Spinal cord (tissue), 10 donors: ENCODE measurements around the gene NTM. TPM values are rescaled to one million over a fixed set of nuclear protein-coding genes. Genes with fewer than 3 reads are reported as not detected.

ENCODE experiments used
- DNase-seq, 6 donors: peaks; one replicate each; pipeline versions ENCODE4 v3.0.0 to v3.0.0-alpha.2; 2013 to 2015; ENCODE audit warnings: low spot score in 6 of 6, low read depth in 4 of 6
- H3K27ac ChIP-seq: one replicate; pipeline ENCODE4 v1.5.1; 2013; ENCODE audit warnings: low read depth, low read length, control low read depth
- H3K27me3 ChIP-seq: one replicate; pipeline ENCODE4 v1.6.1; 2013; ENCODE audit warnings: low read length; ENCODE audit not compliant: control insufficient read depth, insufficient read depth
- H3K36me3 ChIP-seq: one replicate; pipeline ENCODE4 v1.6.1; 2013; ENCODE audit warnings: low read length; ENCODE audit not compliant: control insufficient read depth, insufficient read depth
- H3K4me1 ChIP-seq: one replicate; pipeline ENCODE4 v1.6.1; 2013; ENCODE audit warnings: low read length; ENCODE audit not compliant: control insufficient read depth, insufficient read depth
- H3K4me3 ChIP-seq: one replicate; pipeline ENCODE4 v1.5.1; 2013; ENCODE audit warnings: low read depth, low read length, control low read depth
- H3K9me3 ChIP-seq: one replicate; pipeline ENCODE4 v1.6.1; 2013; ENCODE audit warnings: low read length; ENCODE audit not compliant: control insufficient read depth, insufficient read depth
- WGBS: methylation state at CpG from one replicate; pipeline ENCODE4 v1.1.5; 2013; ENCODE audit warnings: missing lambda C conversion rate; ENCODE audit not compliant: insufficient coverage; 5-methylcytosine and 5-hydroxymethylcytosine counted together
- polyA plus RNA-seq, 2 donors: library from polyadenylated mRNA; unstranded; fragments of 120-200 nt; gene quantifications; one replicate each; pipeline ENCODE4 v1.2.1, GENCODE V29; 2013; ENCODE audit not compliant: insufficient read length in 2 of 2
- total RNA-seq, 2 donors: library from RNA; depleted of rRNA in 1 of 2; stranded (reverse); fragments of 120-200 nt in 1 of 2; fragments of >200 nt in 1 of 2; gene quantifications; one replicate each; pipeline versions ENCODE4 v1.2.3 to v1.2.4, GENCODE V29; 2013 to 2014
- donor health status: healthy.

Gene NTM
- total and polyA plus RNA-seq, 4 donors, result 69.3 to 181 (median 155) TPM

GRCh38 chr11:132260636-132261035, 890.2 kb downstream of the NTM start:
- DNase-seq, result peak in 1 of 6 donors; percentile 32
- Histone ChIP-seq H3K4me3 (no peak overlapping the region), H3K4me1 (peaks cover 18% of the 10 kb centered on the region), H3K9me3 (no peaks in the 10 kb centered on the region), H3K27me3 (no peaks in the 10 kb centered on the region), H3K36me3 (no peaks in the 10 kb centered on the region), H3K27ac (no peak overlapping the region)
- 92% methylated on average over 6 of the region's 7 CpGs for WGBS

GRCh38 chr11:132263241-132263640, 892.8 kb downstream of the NTM start:
- H3K4me1 ChIP-seq, result no peaks in the 10 kb centered on the region
- no peak overlapping the region for H3K4me3 ChIP-seq
- DNase-seq, result no peak
- no peaks in the 10 kb centered on the region for H3K9me3 ChIP-seq
- 91% methylated on average over 5 of the region's 5 CpGs for WGBS
- no peaks in the 10 kb centered on the region for H3K36me3 ChIP-seq
- no peaks in the 10 kb centered on the region for H3K27me3 ChIP-seq
- H3K27ac ChIP-seq, result no peak overlapping the region

GRCh38 chr11:132263875-132264274, 893.5 kb downstream of the NTM start:
- no peaks in the 10 kb centered on the region for H3K27me3 ChIP-seq
- no peak overlapping the region for H3K27ac ChIP-seq
- H3K36me3 ChIP-seq, result no peaks in the 10 kb centered on the region
- no peaks in the 10 kb centered on the region for H3K4me1 ChIP-seq
- DNase-seq, result no peak
- H3K4me3 ChIP-seq, result no peak overlapping the region
- 100% methylated on average over 2 of the region's 4 CpGs for WGBS
- H3K9me3 ChIP-seq, result no peaks in the 10 kb centered on the region

- no peak overlapping the region for H3K4me3 ChIP-seq
- H3K27me3 ChIP-seq, result no peaks in the 10 kb centered on the region
- H3K27ac ChIP-seq, result no peak overlapping the region
- no peaks in the 10 kb centered on the region for H3K4me1 ChIP-seq
- WGBS, result 67% methylated on average over 1 of the region's 1 CpG
- DNase-seq, result no peak
- H3K9me3 ChIP-seq, result no peaks in the 10 kb centered on the region
- no peaks in the 10 kb centered on the region for H3K36me3 ChIP-seq
Observed at GRCh38 chr11:132264616-132265015, 894.2 kb downstream of the NTM start.

DNA sequence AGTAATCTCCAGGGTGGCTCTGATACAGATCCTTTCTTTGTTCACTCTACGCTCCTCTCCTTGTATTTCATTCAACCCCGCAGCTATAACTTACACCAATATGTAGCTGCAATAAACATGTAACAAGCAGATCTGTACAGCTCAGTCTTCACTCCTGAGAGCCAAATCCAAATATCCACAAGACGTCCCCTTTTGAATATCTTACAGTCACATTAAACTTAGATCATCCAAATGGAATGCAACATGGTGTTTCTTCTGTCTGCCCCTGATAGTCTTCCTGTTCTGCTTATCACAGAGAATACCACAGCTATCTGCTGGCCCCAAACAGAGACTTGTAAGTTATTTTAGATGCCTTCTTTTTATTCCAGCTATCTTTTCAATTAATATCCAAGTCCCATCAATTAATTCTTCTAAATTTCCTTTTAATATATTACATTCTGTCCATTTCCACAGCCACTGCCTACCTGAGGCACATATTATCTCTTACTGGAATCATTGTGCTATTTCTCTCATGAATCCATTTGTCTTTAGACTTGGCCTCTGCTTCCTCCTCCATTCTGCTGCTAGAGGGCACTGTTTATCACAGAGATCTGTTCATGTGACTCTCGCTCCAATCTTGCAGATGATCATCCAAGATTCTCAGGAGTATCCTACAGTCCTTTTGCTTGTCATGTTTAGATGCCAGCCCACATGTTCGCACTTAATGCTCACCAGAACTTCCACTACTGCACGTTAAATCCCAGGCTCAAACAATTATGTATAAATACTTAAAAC, 908.6 kb downstream of the NTM start:
- 60% methylated on average over 6 of the region's 6 CpGs for WGBS
- Histone ChIP-seq H3K9me3 (no peaks in the 10 kb centered on the region), H3K27me3 (no peaks in the 10 kb centered on the region), H3K4me1 (no peaks in the 10 kb centered on the region), H3K27ac (no peak overlapping the region), H3K4me3 (no peak overlapping the region), H3K36me3 (no peaks in the 10 kb centered on the region)
- peak in 2 of 6 donors; percentile 42 to 58 for DNase-seq

- H3K4me1 ChIP-seq, result no peaks in the 10 kb centered on the region
- H3K9me3 ChIP-seq, result no peaks in the 10 kb centered on the region
- no peak overlapping the region for H3K4me3 ChIP-seq
- 65% methylated on average over 4 of the region's 4 CpGs for WGBS
- DNase-seq, result no peak
- H3K27me3 ChIP-seq, result no peaks in the 10 kb centered on the region
- no peak overlapping the region for H3K27ac ChIP-seq
- H3K36me3 ChIP-seq, result no peaks in the 10 kb centered on the region
Observed at GRCh38 chr11:132284048-132284447, 913.6 kb downstream of the NTM start.

DNA sequence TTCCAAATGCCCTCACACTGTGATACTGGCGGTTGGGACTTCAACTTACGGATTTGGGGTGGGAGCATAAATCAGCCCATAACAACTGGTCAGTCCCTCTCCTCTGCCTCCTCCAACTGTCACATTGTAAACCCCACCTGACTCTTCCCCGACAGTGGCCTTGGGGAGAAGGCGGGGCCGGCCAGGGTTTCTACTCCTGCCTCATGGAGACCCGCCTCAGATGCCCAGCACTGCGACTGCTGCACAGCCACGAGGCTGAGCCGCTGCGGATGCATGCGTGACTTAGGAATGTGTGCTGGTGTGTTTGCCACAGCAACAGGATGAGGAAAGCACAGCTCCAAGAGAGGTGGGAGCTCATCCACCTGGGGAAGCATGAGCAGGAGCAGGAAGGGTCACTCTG, 914.2 kb downstream of the NTM start:
- Histone ChIP-seq H3K36me3 (no peaks in the 10 kb centered on the region), H3K27ac (no peak overlapping the region), H3K27me3 (no peaks in the 10 kb centered on the region), H3K4me3 (no peak overlapping the region), H3K9me3 (no peaks in the 10 kb centered on the region), H3K4me1 (no peaks in the 10 kb centered on the region)
- 94% methylated on average over 11 of the region's 11 CpGs for WGBS
- DNase-seq, result no peak

- Histone ChIP-seq H3K4me3 (no peak overlapping the region), H3K27ac (no peak overlapping the region), H3K9me3 (no peaks in the 10 kb centered on the region), H3K27me3 (no peaks in the 10 kb centered on the region), H3K36me3 (no peaks in the 10 kb centered on the region), H3K4me1 (no peaks in the 10 kb centered on the region)
- peak in 1 of 6 donors; percentile 39 for DNase-seq
- 91% methylated on average over 3 of the region's 4 CpGs for WGBS
Observed at GRCh38 chr11:132285631-132286030, 915.2 kb downstream of the NTM start.

DNA sequence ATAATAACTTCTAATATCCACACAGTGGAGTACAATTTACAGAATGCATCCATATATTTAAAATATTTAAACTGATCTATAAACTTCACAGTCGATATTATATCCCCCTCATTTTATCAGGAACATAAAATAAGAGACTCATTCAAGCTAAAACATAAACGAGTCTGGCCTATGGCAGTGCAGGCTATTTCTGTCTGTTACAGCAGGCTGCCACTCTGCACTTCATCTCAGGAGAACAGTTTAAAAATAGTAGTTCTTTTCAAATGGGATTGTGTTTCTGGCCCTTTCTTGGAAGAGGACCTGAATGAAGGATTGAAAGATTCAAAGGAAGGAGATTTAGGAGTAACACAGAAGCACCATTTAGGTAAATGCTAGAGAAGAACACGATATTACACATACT, 915.7 kb downstream of the NTM start:
- Histone ChIP-seq H3K4me1 (no peaks in the 10 kb centered on the region), H3K27me3 (no peaks in the 10 kb centered on the region), H3K27ac (no peak overlapping the region), H3K9me3 (no peaks in the 10 kb centered on the region), H3K36me3 (no peaks in the 10 kb centered on the region), H3K4me3 (no peak overlapping the region)
- DNase-seq, result no peak
- WGBS, result 50% methylated on average over 1 of the region's 3 CpGs

- Histone ChIP-seq H3K36me3 (no peaks in the 10 kb centered on the region), H3K9me3 (no peaks in the 10 kb centered on the region), H3K27me3 (no peaks in the 10 kb centered on the region), H3K4me1 (no peaks in the 10 kb centered on the region), H3K27ac (no peak overlapping the region), H3K4me3 (no peak overlapping the region)
- 58% methylated on average over 2 of the region's 3 CpGs for WGBS
- DNase-seq, result peak in 1 of 6 donors; percentile 65
Observed at GRCh38 chr11:132288036-132288435, 917.6 kb downstream of the NTM start.
